Hepatocyte (in vitro differentiated cells): ENCODE measurements around the gene CLTRN. TPM values are rescaled to one million over a fixed set of nuclear protein-coding genes. Genes with fewer than 3 reads are reported as not detected.
A peak's percentile ranks its signal among the peaks of the same experiment; 100 is the strongest.

ENCODE experiments used
- DNase-seq: peaks from one replicate; pipeline ENCODE4 v3.0.0-alpha.2; 2016; ENCODE audit warnings: low spot score
- H2AFZ ChIP-seq: fragments of 200-600 bp; sonication (generic); 2 replicates; pipeline ENCODE4 v1.6.0; 2016; ENCODE audit warnings: antibody characterized with exemption, mild to moderate bottlenecking
- H3K27ac ChIP-seq: fragments of 200-600 bp; sonication (generic); 2 replicates; pipeline ENCODE4 v1.5.1; 2016; ENCODE audit warnings: mild to moderate bottlenecking
- H3K27me3 ChIP-seq: fragments of 200-600 bp; sonication (generic); 2 replicates; pipeline ENCODE4 v1.6.1; 2016
- H3K36me3 ChIP-seq: fragments of 200-600 bp; sonication (generic); replicated peaks from 2 replicates; pipeline ENCODE4 v1.5.1; 2016; ENCODE audit warnings: low read depth; ENCODE audit not compliant: insufficient read depth
- H3K4me1 ChIP-seq: fragments of 200-600 bp; sonication (generic); 2 replicates; pipeline ENCODE4 v1.5.1; 2016; ENCODE audit warnings: mild to moderate bottlenecking, moderate library complexity; ENCODE audit not compliant: insufficient read depth
- H3K4me2 ChIP-seq: fragments of 200-600 bp; sonication (generic); 2 replicates; pipeline ENCODE4 v1.6.0; 2016
- H3K4me3 ChIP-seq: fragments of 200-600 bp; sonication (generic); 2 replicates; pipeline ENCODE4 v1.5.1; 2016; ENCODE audit warnings: mild to moderate bottlenecking
- H3K79me2 ChIP-seq: fragments of 200-600 bp; sonication (generic); 2 replicates; pipeline ENCODE4 v1.6.0; 2017; ENCODE audit warnings: mild to moderate bottlenecking
- H3K9me2 ChIP-seq: fragments of 200-600 bp; sonication (generic); replicated peaks from 2 replicates; pipeline ENCODE4 v1.6.0; 2017; ENCODE audit warnings: mild to moderate bottlenecking; ENCODE audit not compliant: insufficient read depth
- H3K9me3 ChIP-seq: fragments of 200-600 bp; sonication (generic); 2 replicates; pipeline ENCODE4 v1.5.1; 2016; ENCODE audit warnings: low read depth, mild to moderate bottlenecking
- H4K20me1 ChIP-seq: fragments of 200-600 bp; sonication (generic); 2 replicates; pipeline ENCODE4 v1.6.0; 2016; ENCODE audit warnings: mild to moderate bottlenecking; ENCODE audit not compliant: insufficient read depth, poor library complexity, severe bottlenecking
- EZH2 ChIP-seq: fragments of 200-600 bp; sonication (generic); IDR thresholded peaks from 2 replicates; pipeline ENCODE4 v1.6.1; 2016; ENCODE audit warnings: antibody characterized with exemption, mild to moderate bottlenecking, borderline replicate concordance
- EZH2phosphoT487 ChIP-seq: fragments of 200-600 bp; sonication (generic); IDR thresholded peaks from one replicate; pipeline ENCODE4 v1.6.1; 2018; ENCODE audit warnings: antibody characterized with exemption, mild to moderate bottlenecking, low read depth, moderate library complexity; ENCODE audit not compliant: unreplicated experiment, severe bottlenecking
- WGBS: methylation state at CpG from one replicate; pipeline ENCODE4 v1.1.6; 2016; ENCODE audit warnings: low lambda C conversion rate; ENCODE audit errors: missing lambda C conversion rate; 5-methylcytosine and 5-hydroxymethylcytosine counted together
- polyA plus RNA-seq: library from polyadenylated mRNA; unstranded; fragments of >200 nt; fragmentation: Nextera tagmentation; extraction: Ambion mirVana; gene quantifications from 2 replicates; pipeline ENCODE4 v1.2.1, GENCODE V29; 2016
- total RNA-seq: library from RNA; depleted of rRNA; stranded (reverse); fragments of >200 nt; gene quantifications from 2 replicates; pipeline ENCODE4 v1.2.3, GENCODE V29; 2014
- TF ChIP-seq, protein P1 (sequence below): fragments of 200-600 bp; sonication (generic); IDR thresholded peaks from 2 replicates; pipeline ENCODE4 v1.5.1; 2016; ENCODE audit warnings: antibody characterized with exemption, mild to moderate bottlenecking; ENCODE audit not compliant: poor library complexity

Gene CLTRN
- total and polyA plus RNA-seq, 2 experiments from 2014 or later, result 32.6 to 37.4 TPM

DNA sequence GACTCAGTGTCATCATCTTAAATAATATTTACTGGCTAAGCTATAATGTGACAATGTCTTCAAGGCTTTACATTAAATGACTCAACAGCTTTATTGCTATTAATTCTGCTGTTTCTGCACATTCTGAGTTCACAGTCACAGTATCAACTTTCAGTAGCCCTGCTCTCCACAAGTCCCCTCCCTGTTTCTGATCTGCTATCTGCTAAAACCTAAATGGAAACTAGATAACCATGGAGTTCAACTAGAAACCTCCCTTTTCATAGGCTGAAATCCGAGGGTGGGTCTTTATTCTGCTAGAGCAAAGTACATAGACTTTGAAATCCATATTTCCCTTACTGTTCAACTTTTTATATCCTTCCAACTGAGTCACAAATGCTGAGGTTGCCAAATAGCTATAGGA is 58.5 kb downstream of the CLTRN start:
- no peak overlapping the region for H3K4me3 ChIP-seq
- no peaks in the 10 kb centered on the region for H4K20me1 ChIP-seq
- TF ChIP-seq EZH2 (no peak), EZH2phosphoT487 (no peak)
- TF ChIP-seq, protein P1, sequence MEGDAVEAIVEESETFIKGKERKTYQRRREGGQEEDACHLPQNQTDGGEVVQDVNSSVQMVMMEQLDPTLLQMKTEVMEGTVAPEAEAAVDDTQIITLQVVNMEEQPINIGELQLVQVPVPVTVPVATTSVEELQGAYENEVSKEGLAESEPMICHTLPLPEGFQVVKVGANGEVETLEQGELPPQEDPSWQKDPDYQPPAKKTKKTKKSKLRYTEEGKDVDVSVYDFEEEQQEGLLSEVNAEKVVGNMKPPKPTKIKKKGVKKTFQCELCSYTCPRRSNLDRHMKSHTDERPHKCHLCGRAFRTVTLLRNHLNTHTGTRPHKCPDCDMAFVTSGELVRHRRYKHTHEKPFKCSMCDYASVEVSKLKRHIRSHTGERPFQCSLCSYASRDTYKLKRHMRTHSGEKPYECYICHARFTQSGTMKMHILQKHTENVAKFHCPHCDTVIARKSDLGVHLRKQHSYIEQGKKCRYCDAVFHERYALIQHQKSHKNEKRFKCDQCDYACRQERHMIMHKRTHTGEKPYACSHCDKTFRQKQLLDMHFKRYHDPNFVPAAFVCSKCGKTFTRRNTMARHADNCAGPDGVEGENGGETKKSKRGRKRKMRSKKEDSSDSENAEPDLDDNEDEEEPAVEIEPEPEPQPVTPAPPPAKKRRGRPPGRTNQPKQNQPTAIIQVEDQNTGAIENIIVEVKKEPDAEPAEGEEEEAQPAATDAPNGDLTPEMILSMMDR, result no peak
- H3K9me3 ChIP-seq, result no peaks in the 10 kb centered on the region
- H3K4me1 ChIP-seq, result peaks cover 43% of the 10 kb centered on the region
- H3K4me2 ChIP-seq, result peak overlapping the region; percentile 38
- peak overlapping the region; percentile 64 for H3K27ac ChIP-seq
- DNase-seq, result peak; percentile 60
- H2AFZ ChIP-seq, result no peak overlapping the region
- H3K79me2 ChIP-seq, result no peaks in the 10 kb centered on the region
- no peaks in the 10 kb centered on the region for H3K27me3 ChIP-seq
- H3K9me2 ChIP-seq, result no peaks in the 10 kb centered on the region
- 18% methylated on average over 1 of the region's 1 CpG for WGBS
- H3K36me3 ChIP-seq, result no peaks in the 10 kb centered on the region

DNA sequence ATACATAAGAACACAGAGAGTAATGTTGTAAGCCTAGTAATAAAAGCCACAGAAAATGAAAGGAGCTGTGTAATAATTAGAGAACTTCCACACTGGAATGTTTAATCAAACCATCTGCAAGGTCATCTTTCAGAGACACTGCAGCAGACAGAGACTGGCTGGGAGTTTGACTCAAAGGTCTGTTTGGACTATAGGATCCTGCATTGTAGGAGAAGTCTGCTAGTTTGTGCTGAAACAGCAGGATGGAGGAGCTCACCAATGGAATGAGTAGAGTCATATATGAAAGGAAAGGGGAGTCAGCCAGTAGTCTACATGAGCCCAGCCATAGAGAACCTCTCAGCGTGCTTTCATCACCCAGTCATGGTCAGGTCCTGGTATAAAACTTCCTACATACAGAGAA is 59.4 kb downstream of the CLTRN start:
- TF ChIP-seq EZH2, result no peak
- no peak for TF ChIP-seq EZH2phosphoT487
- TF ChIP-seq, protein P1, result no peak
- no peak overlapping the region for H2AFZ ChIP-seq
- H3K9me2 ChIP-seq, result no peaks in the 10 kb centered on the region
- H3K4me2 ChIP-seq, result peak overlapping the region; percentile 38
- H3K36me3 ChIP-seq, result no peaks in the 10 kb centered on the region
- no peaks in the 10 kb centered on the region for H3K9me3 ChIP-seq
- WGBS, result 75% methylated on average over 1 of the region's 1 CpG
- H3K27me3 ChIP-seq, result no peaks in the 10 kb centered on the region
- peak overlapping the region; percentile 64 for H3K27ac ChIP-seq
- no peaks in the 10 kb centered on the region for H3K79me2 ChIP-seq
- peak; percentile 43 for DNase-seq
- peaks cover 43% of the 10 kb centered on the region for H3K4me1 ChIP-seq
- no peak overlapping the region for H3K4me3 ChIP-seq
- H4K20me1 ChIP-seq, result no peaks in the 10 kb centered on the region

DNA sequence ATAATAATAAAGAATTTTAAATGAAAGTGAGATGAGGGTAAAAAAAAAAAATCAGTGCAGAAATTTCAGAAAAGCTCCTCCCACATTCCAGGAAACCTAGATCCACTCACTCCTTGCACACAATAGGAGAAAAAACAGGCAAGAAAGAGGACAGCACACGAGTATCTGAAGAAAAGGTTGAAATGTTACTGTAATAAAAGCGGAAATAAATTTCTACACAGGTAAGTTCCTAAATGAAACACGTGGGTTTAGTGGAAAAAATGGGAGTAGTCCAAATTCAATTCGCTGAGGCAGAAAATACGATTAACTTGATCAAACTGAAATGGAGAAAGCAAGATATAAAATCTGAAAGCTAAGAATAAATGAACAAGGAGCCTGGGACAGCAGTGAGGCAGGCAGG is 61.8 kb downstream of the CLTRN start:
- no peaks in the 10 kb centered on the region for H3K9me2 ChIP-seq
- no peaks in the 10 kb centered on the region for H3K79me2 ChIP-seq
- no peak for DNase-seq
- H3K36me3 ChIP-seq, result no peaks in the 10 kb centered on the region
- peaks cover 43% of the 10 kb centered on the region for H3K4me1 ChIP-seq
- H2AFZ ChIP-seq, result no peak overlapping the region
- no peak overlapping the region for H3K27ac ChIP-seq
- 81% methylated on average over 5 of the region's 5 CpGs for WGBS
- H3K4me3 ChIP-seq, result no peak overlapping the region
- H3K4me2 ChIP-seq, result no peak overlapping the region
- H3K9me3 ChIP-seq, result no peaks in the 10 kb centered on the region
- H3K27me3 ChIP-seq, result no peaks in the 10 kb centered on the region
- TF ChIP-seq EZH2phosphoT487, result no peak
- TF ChIP-seq, protein P1, result no peak
- no peak for TF ChIP-seq EZH2
- H4K20me1 ChIP-seq, result no peaks in the 10 kb centered on the region

DNA sequence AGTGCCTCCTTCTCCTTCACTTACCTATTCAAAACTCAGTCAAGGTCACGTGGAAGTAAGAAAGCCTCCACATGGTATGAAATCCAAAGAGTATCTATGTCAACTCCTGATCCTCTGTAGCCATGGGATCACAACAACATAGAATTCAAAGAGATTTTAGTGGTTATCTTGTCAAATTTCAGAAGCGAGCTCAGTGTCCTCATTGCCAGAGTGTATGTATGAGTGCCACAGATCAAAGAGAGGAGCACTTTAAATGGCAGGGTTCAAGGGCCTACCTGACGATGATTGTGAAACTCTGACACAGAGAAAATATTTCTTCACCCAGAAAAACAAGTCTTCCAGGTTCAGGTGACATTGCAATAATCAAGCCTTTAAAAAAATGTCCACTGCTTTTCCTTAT is 62.7 kb downstream of the CLTRN start:
- no peaks in the 10 kb centered on the region for H3K79me2 ChIP-seq
- H3K9me2 ChIP-seq, result no peaks in the 10 kb centered on the region
- TF ChIP-seq EZH2phosphoT487, result no peak
- TF ChIP-seq, protein P1, result no peak
- no peak for TF ChIP-seq EZH2
- no peak overlapping the region for H2AFZ ChIP-seq
- no peaks in the 10 kb centered on the region for H4K20me1 ChIP-seq
- no peak overlapping the region for H3K4me2 ChIP-seq
- H3K4me1 ChIP-seq, result peaks cover 40% of the 10 kb centered on the region
- no peaks in the 10 kb centered on the region for H3K9me3 ChIP-seq
- no peak overlapping the region for H3K4me3 ChIP-seq
- H3K36me3 ChIP-seq, result no peaks in the 10 kb centered on the region
- DNase-seq, result peak; percentile 20
- H3K27me3 ChIP-seq, result no peaks in the 10 kb centered on the region
- whole genome bisulfite sequencing, result 80% methylated on average over 3 of the region's 3 CpGs
- peak overlapping the region; percentile 63 for H3K27ac ChIP-seq
